Subcutaneous adipose tissue (tissue), 4 donors: ENCODE data around the gene METTL16. TPM values are rescaled to one million over a fixed set of nuclear protein-coding genes. Genes with fewer than 3 reads are reported as not detected.

Experiments
- CTCF ChIP-seq: fragments of 450-650 bp; IDR thresholded peaks from one replicate; pipeline ENCODE4 v1.5.1; 2016; ENCODE audit warnings: low read depth, mild to moderate bottlenecking, control low read depth, antibody characterized with exemption, moderate library complexity
- total RNA-seq, 4 donors: library from RNA; depleted of rRNA; stranded (reverse); fragments of >200 nt; gene quantifications; one replicate each; pipeline ENCODE4 v1.1.0, GENCODE V29; 2016

METTL16 gene
- total RNA-seq, 4 donors from 2014 or later = 12.6 to 80.5 (median 25.3) TPM

DNA sequence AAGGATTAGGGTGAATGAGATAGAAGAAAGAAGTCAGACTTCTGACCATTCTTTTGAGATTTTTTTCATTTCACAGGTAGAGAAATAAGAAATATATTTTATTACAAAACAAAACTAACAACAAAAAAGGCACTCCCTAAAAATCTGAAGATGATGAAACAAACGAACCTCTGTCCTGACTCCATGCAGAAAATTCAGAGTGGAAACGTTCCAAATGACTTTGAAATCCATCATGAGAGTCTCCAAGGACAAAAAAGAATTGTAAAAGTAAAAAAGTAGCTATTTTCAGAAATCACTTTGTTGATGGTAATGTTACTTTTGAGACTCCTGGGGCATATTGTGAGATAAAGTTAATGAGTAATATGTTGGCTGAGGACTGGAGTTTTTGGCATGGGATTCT is 84.5 kb downstream of the METTL16 start:
- TF ChIP-seq CTCF = no peak

DNA sequence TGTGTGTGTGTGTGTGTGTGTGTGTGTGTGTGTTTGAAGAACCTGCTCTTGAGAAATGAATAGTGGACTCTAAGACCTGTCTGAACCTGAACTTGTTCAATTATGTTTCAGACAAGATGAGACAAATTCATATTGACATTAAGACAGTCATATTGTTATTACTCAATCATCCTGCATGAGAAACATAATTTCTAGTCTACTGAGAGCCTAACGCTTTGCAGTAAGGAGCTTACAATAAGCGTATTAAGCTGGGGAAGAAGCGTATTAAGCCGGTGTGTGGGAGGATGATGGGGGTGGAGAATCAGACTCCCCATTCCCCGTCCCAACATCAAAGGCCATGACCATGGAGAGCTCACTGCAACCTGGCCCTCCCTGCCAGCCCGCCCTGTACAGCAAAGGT is 88.4 kb downstream of the METTL16 start:
- TF ChIP-seq CTCF = no peak

GRCh38 chr17:2421315-2422147 is 90.2 kb downstream of the METTL16 start:
- no peak for TF ChIP-seq CTCF

DNA sequence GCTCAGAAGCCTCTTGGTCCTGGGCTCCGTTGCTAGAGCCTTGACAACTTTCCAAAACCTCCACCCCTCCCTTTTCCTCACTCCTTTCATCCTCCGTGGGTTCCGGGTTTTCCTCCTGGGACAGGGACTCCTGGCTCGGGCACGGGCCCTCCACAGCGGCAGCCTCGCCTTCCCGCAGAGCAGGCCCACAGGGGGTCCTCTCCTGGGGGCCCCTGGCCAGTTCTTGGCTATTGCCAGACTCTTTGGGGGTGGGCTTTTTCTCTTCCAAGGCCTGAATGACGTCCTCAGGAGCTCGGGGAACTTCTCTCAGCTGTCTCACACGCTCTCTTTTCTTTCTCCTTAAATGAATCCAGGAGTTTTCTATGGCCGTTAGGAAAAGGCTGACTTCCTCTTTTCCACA is 91.5 kb downstream of the METTL16 start:
- no peak for TF ChIP-seq CTCF

DNA sequence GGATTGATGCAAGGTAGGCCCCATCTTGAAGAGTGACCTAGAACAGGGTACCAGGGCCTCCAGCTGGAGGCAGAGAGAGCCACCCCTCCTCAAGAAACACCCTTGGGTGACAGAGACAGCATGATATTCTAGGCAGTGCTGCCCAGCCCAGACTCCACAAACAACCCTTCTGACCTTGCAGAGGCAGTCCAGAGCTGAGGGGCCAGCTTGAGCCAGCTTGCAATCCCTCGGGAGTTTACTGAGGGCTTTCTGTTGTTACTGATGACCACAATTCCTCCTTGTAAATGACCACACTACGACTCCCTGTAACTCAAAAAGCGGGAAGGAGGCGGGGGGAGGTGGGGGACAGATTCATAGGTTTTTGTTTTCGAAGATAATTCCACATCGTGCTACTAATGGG is 92.2 kb downstream of the METTL16 start:
- no peak for TF ChIP-seq CTCF

DNA sequence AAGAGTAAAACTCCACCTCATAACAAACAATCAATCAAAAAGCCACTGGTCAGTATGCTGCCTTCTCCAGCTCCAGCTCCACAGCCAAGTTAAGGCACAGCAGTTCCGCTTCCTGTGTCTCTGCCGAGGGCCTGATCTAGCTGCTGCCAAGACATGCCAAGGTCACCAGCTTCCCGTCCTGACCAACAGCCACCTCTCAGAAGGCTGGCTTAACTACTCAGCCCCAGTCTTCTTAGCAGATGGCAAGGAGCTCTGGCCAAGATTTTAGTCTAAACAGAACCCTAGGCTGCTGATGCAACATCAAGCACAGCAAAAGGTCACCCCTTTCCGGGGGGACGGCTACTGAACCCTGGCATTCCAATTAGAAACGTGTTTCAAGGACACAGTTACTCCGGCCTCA is 93.1 kb downstream of the METTL16 start:
- TF ChIP-seq CTCF = no peak

GRCh38 chr17:2416010-2416734 is 95.5 kb downstream of the METTL16 start:
- TF ChIP-seq CTCF = no peak
